ENCODE data around the gene GPLD1.

GPLD1 gene

DNA sequence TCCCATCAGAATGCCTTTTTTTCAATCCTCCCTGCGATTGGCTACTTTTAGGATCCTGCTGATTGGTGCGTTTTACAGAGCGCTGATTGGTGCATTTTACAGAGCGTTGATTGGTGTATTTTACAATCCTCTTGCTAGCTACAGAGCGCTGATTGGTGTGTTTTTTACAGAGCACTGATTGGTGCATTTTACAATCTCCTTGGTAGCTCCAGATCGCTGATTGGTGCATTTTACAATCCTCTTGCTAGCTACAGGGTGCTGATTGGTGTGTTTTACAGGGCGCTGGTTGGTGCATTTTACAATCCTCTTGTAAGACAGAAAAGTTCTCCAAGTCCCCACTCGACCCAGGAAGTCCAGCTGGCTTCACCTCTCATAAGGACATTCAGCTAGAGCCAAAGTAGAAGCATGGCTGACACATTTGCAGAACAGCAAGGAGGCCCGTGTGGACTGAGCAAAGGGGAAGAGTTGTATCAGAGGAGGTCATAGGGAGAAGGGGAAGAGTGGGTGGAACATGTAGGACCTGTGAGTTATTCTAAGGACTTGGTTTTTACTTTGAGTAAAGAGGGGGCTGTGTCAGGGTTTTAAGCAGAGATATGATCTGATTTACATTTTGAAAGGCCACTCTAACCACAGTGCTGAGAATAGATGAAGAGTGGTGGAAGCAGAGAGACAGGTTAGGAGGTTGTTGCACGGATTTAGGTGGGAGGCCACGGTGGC, 8.0 kb upstream of the GPLD1 start:
- DNase-seq (ENCODE audit: low read depth) = no peak

- DNase-seq (ENCODE audit: low read depth) = no peak
Observed at GRCh38 chr6:24494821-24495795, 5.7 kb upstream of the GPLD1 start, which contains the start of gene ALDH5A1. Gene ALDH5A1, plus strand, starts transcription at chr6:24494969. Its CDS starts 28 bp downstream, at chr6:24494997.

GRCh38 chr6:24493945-24494820, 4.8 kb upstream of the GPLD1 start:
- no peak for DNase-seq (ENCODE audit: low read depth)

GRCh38 chr6:24492475-24492874, 3.1 kb upstream of the GPLD1 start:
- no peak for DNase-seq (ENCODE audit: low read depth)

GRCh38 chr6:24490948-24491347, 1.6 kb upstream of the GPLD1 start:
- DNase-seq (ENCODE audit: low read depth) = no peak

GRCh38 chr6:24489881-24490280, 503 bp upstream of the GPLD1 start:
- no peak for DNase-seq (ENCODE audit: low read depth)

GRCh38 chr6:24486065-24486464, 3.3 kb downstream of the GPLD1 start:
- DNase-seq (ENCODE audit: low read depth) = no peak

GRCh38 chr6:24484657-24485323, 4.6 kb downstream of the GPLD1 start:
- DNase-seq (ENCODE audit: low read depth) = no peak

DNA sequence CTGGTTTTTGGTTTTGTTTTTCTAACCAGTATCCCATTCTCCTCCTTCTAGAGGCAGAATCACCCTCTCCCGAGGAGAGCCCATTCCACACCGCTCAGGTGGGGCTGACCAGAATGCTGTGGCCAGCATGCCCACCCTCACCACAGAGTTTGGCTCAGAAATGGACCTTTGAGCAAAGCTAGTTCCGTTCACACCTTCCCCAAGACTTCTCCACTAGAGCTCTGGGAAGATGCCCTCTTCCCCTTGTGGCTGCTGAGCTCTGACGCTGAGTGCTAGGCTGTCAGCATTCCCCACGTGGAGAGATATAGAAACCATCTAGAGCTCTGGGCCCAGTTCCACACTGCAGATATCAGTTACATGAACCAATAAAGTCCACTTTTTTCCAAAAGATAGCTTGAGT, 7.9 kb downstream of the GPLD1 start:
- DNase-seq (ENCODE audit: low read depth) = no peak

GRCh38 chr6:24480705-24481104, 8.7 kb downstream of the GPLD1 start:
- DNase-seq (ENCODE audit: low read depth) = no peak

GRCh38 chr6:24478903-24479302, 10.5 kb downstream of the GPLD1 start:
- DNase-seq (ENCODE audit: low read depth) = no peak

GRCh38 chr6:24477070-24477469, 12.3 kb downstream of the GPLD1 start:
- DNase-seq (ENCODE audit: low read depth) = no peak

GRCh38 chr6:24476631-24477030, 12.7 kb downstream of the GPLD1 start:
- DNase-seq (ENCODE audit: low read depth) = no peak

DNA sequence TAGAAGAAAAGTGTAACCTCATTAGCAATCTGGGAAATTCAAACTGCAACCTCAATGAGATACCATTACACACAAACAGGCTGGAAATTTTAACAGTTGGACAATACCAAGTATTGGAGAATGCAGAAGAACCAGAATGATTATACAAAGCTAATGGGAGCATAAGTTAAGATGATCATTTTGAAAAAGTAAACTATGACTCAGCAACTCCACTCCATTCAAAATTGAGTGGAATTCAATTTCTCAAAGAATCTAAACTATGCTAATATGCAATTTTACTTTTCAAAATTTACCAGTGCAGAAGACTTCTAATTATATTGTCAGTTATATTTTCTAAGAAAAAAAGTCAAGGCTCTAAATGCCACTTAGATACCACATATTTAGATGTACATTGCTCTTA, 17.2 kb downstream of the GPLD1 start:
- no peak for DNase-seq (ENCODE audit: low read depth)

DNA sequence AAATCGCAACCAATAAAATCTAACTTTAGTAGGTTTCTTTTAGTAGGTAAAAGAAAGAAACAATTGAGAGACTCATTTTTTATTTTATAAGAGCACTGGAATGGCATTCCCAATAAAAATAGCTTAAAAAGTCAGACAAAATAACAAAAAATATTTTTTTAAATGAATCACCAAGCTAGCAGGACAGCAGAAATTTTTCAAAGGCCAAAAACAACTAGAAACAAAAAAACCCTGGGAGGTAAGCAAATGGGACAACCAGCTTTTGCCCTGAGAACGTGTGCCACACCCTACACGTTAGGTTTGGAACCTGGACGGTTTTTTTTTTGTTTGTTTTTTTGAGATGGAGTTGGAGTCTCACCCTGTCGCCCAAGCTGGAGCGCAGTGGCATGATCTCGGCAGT, 19.6 kb downstream of the GPLD1 start:
- DNase-seq (ENCODE audit: low read depth) = no peak

DNA sequence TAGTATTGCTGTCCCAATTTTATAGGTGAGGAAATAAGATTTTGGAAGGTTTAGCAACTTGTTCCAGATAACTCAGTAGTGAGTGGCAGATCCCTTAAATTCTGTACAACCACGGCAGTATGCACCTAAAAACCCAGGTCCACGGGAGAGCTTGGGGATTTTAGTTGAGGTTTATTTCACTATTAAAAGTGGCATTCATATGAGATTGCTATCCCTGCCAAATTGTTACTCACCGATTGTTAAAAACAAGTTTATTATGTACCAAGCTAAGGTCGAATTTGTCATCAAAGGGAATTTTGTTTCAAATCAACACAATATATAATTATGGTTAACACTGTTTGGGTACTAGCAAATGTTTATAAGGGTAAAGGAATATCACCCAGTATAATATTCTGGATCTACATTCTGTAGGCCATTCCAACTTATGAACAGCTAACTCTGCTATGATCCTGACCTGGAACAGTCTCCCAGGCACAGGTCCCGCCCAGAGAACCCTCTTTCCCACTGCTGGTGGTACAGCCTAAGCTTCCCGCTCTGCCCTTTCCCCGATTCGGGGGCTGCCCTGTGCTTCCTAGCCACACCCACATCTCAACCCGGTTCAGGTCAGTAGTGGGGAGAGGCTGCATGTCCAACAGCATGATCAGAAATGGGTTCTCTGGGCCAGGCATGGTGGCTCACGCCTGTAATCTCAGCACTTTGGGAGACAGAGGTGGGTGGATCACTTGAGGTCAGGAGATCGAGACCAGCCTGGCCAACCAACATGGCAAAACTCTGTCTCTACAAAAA, 24.9 kb downstream of the GPLD1 start:
- DNase-seq (ENCODE audit: low read depth) = no peak

- no peak for DNase-seq (ENCODE audit: low read depth)
Observed at GRCh38 chr6:24460966-24461365, 28.4 kb downstream of the GPLD1 start.

DNA sequence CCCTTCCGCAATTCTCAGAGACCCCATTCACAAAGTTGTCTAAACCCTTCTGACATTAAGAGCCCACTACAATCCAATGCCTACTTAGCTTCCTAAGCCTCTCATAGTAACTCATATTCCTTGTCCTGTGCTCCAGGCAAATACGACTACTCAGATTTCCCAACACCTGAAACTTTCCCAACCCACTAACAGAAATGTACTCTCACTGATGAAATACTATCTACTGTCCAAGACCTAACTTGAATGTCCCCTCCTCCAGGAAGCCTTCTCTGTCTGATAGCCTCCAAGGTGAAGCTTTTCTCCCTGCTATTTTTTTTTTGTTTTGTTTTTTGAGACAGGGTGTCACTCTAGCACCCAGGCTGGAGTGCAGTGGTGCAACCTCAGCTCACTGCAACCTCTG, 30.4 kb downstream of the GPLD1 start:
- DNase-seq (ENCODE audit: low read depth) = no peak

- DNase-seq (ENCODE audit: low read depth) = no peak
Observed at GRCh38 chr6:24458134-24458533, 31.2 kb downstream of the GPLD1 start.

- DNase-seq (ENCODE audit: low read depth) = no peak
Observed at GRCh38 chr6:24455061-24455460, 34.3 kb downstream of the GPLD1 start.

GRCh38 chr6:24454452-24454851, 34.9 kb downstream of the GPLD1 start:
- DNase-seq (ENCODE audit: low read depth) = no peak
